ENCODE data around the gene SETD5. TPM values are rescaled to one million over a fixed set of nuclear protein-coding genes. Genes with fewer than 3 reads are reported as not detected.

Gene SETD5
- total RNA-seq, 4 donors from 2014 or later = 96.9 to 130 (median 115) TPM

DNA sequence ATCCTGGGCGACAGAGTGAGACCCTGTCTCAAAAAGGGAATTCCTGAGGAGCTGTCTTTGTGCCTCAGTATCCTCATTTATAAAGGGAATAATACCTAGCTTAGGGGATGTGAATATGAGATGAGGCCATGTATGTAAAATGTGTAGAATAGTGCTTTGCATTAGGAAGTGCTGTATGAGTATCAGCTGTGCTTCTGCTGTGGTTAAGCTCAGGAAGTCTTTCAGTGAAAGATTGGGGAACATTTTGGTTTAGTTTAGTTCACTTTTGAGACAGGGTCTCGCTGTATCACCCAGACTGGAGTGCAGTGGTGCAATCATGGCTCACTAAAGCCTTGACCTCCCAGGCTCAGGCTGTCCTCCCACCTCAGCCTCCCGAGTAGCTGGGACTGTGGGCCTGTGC is 23.9 kb upstream of the SETD5 start:
- 78 to 96% methylated on average over 3 of the region's 3 CpGs for WGBS, 2 donors

DNA sequence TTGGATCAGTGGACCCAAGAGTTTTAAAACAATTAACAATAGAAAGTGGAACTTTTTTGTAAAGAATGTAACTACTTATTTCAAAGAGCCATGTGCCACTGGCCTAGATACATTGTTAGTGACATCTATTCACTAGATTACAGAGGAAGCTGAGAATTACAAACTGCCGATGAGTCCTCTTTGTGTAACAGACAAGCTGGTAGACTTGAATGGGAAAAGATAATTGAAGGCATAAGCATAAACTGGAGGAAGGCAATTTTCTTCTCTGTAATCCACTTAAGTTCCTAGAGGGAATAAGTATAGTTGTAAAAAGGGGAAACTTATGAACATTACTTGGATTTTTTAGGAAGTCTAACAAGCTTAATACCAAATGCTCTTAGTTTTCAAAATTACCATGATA is 19.4 kb upstream of the SETD5 start:
- Histone ChIP-seq H3K9me3 (no peaks in the 10 kb centered on the region), H3K4me1 (no peaks in the 10 kb centered on the region), H3K27ac (no peak overlapping the region), H3K4me3 (no peak overlapping the region), H3K36me3 (peaks cover 0 to 78% (median 18%) of the 10 kb centered on the region in 3 donors), H3K27me3 (no peaks in the 10 kb centered on the region)
- TF ChIP-seq EP300 (IDR thresholded peaks at IDR 0.05) (no peak), POLR2A (IDR thresholded peaks at IDR 0.05) (no peak)
- TF ChIP-seq, protein P1, sequence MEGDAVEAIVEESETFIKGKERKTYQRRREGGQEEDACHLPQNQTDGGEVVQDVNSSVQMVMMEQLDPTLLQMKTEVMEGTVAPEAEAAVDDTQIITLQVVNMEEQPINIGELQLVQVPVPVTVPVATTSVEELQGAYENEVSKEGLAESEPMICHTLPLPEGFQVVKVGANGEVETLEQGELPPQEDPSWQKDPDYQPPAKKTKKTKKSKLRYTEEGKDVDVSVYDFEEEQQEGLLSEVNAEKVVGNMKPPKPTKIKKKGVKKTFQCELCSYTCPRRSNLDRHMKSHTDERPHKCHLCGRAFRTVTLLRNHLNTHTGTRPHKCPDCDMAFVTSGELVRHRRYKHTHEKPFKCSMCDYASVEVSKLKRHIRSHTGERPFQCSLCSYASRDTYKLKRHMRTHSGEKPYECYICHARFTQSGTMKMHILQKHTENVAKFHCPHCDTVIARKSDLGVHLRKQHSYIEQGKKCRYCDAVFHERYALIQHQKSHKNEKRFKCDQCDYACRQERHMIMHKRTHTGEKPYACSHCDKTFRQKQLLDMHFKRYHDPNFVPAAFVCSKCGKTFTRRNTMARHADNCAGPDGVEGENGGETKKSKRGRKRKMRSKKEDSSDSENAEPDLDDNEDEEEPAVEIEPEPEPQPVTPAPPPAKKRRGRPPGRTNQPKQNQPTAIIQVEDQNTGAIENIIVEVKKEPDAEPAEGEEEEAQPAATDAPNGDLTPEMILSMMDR (IDR thresholded peaks at IDR 0.05) = no peak
- WGBS, 2 donors = 54 to 60% methylated on average over 1 of the region's 1 CpG
- no peak for DNase-seq (ENCODE audit: low spot score in 2 of 2)

More for the DNA sequence above, 23.9 kb upstream of the SETD5 start:
- TF ChIP-seq, protein P1 (IDR thresholded peaks at IDR 0.05) = no peak
- no peak for TF ChIP-seq POLR2A (IDR thresholded peaks at IDR 0.05)
- no peak for TF ChIP-seq EP300 (IDR thresholded peaks at IDR 0.05)
- Histone ChIP-seq H3K27ac (no peak overlapping the region), H3K4me1 (no peaks in the 10 kb centered on the region), H3K27me3 (no peaks in the 10 kb centered on the region), H3K9me3 (no peaks in the 10 kb centered on the region), H3K36me3 (peaks cover 0 to 92% (median 22%) of the 10 kb centered on the region in 3 donors), H3K4me3 (no peak overlapping the region)
- DNase-seq (ENCODE audit: low spot score in 2 of 2) = no peak

DNA sequence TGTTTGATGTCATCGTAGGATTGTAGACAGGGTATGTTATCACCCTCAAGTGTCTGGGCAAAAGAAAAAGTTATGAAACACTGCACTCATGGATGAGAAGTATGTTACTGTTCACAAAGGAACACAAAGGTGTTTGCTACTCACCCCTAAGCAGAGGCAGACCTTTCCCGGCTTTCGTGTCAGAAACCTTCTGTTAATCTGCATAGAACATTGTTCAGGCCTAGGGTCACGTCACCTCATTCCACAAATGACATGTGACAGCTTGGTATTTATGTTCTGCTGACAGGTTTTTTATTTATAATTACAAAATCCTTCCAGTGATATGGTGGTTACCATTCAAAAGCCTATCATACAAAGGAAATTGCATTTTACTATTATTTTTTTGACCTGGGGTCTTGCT is 18.1 kb upstream of the SETD5 start:
- no peaks in the 10 kb centered on the region for H3K9me3 ChIP-seq
- H3K4me1 ChIP-seq = no peaks in the 10 kb centered on the region
- H3K27ac ChIP-seq = no peak overlapping the region
- H3K4me3 ChIP-seq = no peak overlapping the region
- peaks cover 1 to 78% (median 18%) of the 10 kb centered on the region in 3 donors for H3K36me3 ChIP-seq
- 60 to 62% methylated on average over 4 of the region's 4 CpGs for WGBS, 2 donors
- TF ChIP-seq, protein P1 (IDR thresholded peaks at IDR 0.05) = no peak
- TF ChIP-seq EP300 (IDR thresholded peaks at IDR 0.05) (no peak), POLR2A (IDR thresholded peaks at IDR 0.05) (no peak)
- H3K27me3 ChIP-seq = no peaks in the 10 kb centered on the region
- DNase-seq (ENCODE audit: low spot score in 2 of 2) = no peak

DNA sequence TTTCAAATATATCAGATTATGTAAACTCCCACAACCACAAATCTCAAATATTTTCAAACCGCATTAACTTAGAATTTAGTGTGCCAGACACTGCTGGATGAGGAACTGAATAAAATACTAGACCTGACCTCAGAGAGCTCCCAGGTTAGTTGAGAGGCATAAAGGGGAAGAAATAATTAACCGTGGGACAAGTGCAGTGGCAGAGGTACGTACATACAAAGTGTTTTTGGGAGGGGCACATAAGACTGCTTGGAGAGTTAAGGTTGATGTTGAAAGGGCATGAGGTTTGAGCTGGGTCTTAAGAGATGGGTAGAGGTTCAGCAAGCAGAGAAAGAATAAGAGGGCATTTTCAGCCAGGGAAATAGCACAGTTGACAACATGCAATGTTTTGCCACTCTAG is 17.4 kb upstream of the SETD5 start:
- Histone ChIP-seq H3K36me3 (peaks cover 2 to 78% (median 18%) of the 10 kb centered on the region in 3 donors), H3K27me3 (no peaks in the 10 kb centered on the region), H3K4me1 (no peaks in the 10 kb centered on the region), H3K9me3 (no peaks in the 10 kb centered on the region), H3K4me3 (no peak overlapping the region), H3K27ac (no peak overlapping the region)
- no peak for DNase-seq (ENCODE audit: low spot score in 2 of 2)
- 86 to 87% methylated on average over 3 of the region's 3 CpGs for WGBS, 2 donors
- TF ChIP-seq, protein P1 (IDR thresholded peaks at IDR 0.05) = no peak
- no peak for TF ChIP-seq EP300 (IDR thresholded peaks at IDR 0.05)
- no peak for TF ChIP-seq POLR2A (IDR thresholded peaks at IDR 0.05)

DNA sequence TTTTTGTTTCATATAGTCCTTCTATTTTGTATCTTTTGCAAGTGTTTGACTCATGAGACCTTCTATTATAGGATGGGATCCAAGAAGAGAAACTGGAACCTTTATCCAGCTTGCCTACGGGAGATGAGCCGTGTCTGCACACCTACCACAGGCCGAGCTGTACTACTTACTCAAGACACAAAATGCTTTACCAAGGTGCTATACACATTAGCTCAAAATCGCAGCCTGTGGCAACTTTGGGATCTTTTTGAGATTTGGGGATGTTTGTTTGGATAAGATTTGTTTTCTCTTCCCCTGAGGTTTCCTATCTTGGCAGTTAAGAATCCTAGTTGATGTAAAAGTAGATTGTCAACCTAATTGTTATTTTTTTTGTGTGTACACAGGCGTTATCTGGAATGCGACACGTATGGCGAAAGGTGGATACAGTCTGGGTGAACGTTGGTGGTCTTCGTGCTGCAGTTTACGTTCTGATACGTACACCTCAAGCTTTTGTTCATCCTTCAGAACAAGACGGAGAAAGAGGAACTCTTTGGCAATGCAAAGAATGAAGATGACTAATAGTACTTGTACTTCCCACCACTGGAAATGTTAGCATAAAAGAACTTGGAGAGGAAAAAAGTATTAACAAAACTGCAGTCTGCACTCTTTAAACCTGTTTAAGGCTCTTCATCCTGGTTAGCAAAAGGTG is 13.1 kb upstream of the SETD5 start:
- H3K27ac ChIP-seq = no peak overlapping the region
- TF ChIP-seq POLR2A (IDR thresholded peaks at IDR 0.05) (no peak), EP300 (IDR thresholded peaks at IDR 0.05) (no peak)
- TF ChIP-seq, protein P1 (IDR thresholded peaks at IDR 0.05) = no peak
- no peaks in the 10 kb centered on the region for H3K27me3 ChIP-seq
- WGBS, 2 donors = 74 to 77% methylated on average over 13 of the region's 13 CpGs
- H3K4me1 ChIP-seq = no peaks in the 10 kb centered on the region
- no peak for DNase-seq (ENCODE audit: low spot score in 2 of 2)
- no peak overlapping the region for H3K4me3 ChIP-seq
- H3K36me3 ChIP-seq = peaks cover 5 to 86% (median 14%) of the 10 kb centered on the region in 3 donors
- H3K9me3 ChIP-seq = no peaks in the 10 kb centered on the region
